NCI-H1436 treated with DMSO at 0.1 percent for 48 hours (cell line): ENCODE measurements around the gene TNNC2.
"Not testable (repeated sequence)": the region's sequence is repeated elsewhere in the genome, so short reads cannot be mapped to it uniquely, and the experiment has no call there.

Source experiments
- DNase-seq: peaks from one replicate; lab custom pipeline; 2025; lab: John Stamatoyannopoulos, UW

Gene TNNC2

GRCh38 chr20:45827030-45827652 lies at the start of gene TNNC2:
TSS of gene TNNC2 (minus strand) at chr20:45827312. CDS start at chr20:45827248, 64 bp downstream.
- DNase-seq: no peak

GRCh38 chr20:45874576-45874975 lies 47.5 kb upstream of the TNNC2 start:
- no peak for DNase-seq

GRCh38 chr20:45874104-45874481 lies 47.0 kb upstream of the TNNC2 start:
- not testable (repeated sequence) for DNase-seq

GRCh38 chr20:45873409-45874103 lies 46.4 kb upstream of the TNNC2 start:
- DNase-seq: no peak

GRCh38 chr20:45872626-45873025 lies 45.5 kb upstream of the TNNC2 start:
- DNase-seq: no peak

- no peak for DNase-seq
These were observed 40.7 kb upstream of the TNNC2 start for GRCh38 chr20:45867819-45868176.

GRCh38 chr20:45867136-45867818 lies 40.2 kb upstream of the TNNC2 start:
- no peak for DNase-seq

- DNase-seq: no peak
These were observed 39.3 kb upstream of the TNNC2 start for GRCh38 chr20:45866454-45866853.

- no peak for DNase-seq
These were observed 36.7 kb upstream of the TNNC2 start for GRCh38 chr20:45863543-45864470.

GRCh38 chr20:45861221-45862075 lies 34.3 kb upstream of the TNNC2 start:
- no peak for DNase-seq

- no peak for DNase-seq
These were observed 33.6 kb upstream of the TNNC2 start for GRCh38 chr20:45860560-45861220.

- DNase-seq: no peak
These were observed 32.8 kb upstream of the TNNC2 start for GRCh38 chr20:45859916-45860315.

GRCh38 chr20:45857882-45858216 lies 30.7 kb upstream of the TNNC2 start:
- no peak for DNase-seq

- DNase-seq: peak; percentile 99
These were observed 30.2 kb upstream of the TNNC2 start, which contains the start of the genes ACOT8 and ZSWIM3 for GRCh38 chr20:45857114-45857881. TSS of gene ACOT8 (minus strand) at chr20:45857392. CDS start at chr20:45857315, 77 bp downstream. TSS of gene ZSWIM3 (plus strand) at chr20:45857614. CDS start at chr20:45857826, 212 bp downstream.

- no peak for DNase-seq
These were observed 26.4 kb upstream of the TNNC2 start for GRCh38 chr20:45853484-45853883.

GRCh38 chr20:45852326-45852725 lies 25.2 kb upstream of the TNNC2 start:
- no peak for DNase-seq

GRCh38 chr20:45851501-45851900 lies 24.4 kb upstream of the TNNC2 start:
- DNase-seq: no peak

GRCh38 chr20:45850926-45851325 lies 23.8 kb upstream of the TNNC2 start:
- no peak for DNase-seq

GRCh38 chr20:45850238-45850637 lies 23.1 kb upstream of the TNNC2 start:
- DNase-seq: no peak
